T-helper 9 cell (primary cell): ENCODE results near the gene ASIC2.

Source experiments
- DNase-seq: peaks from one replicate; pipeline ENCODE4 v3.0.0-alpha.2; 2020
- total RNA-seq, 2 donors: gene quantifications; one replicate each; lab custom pipeline; 2026; lab: John Stamatoyannopoulos, UW

ASIC2 gene
- total RNA-seq, result 0 reads per million in 2 donors

GRCh38 chr17:33292981-33293867, at the start of gene ASIC2:
ASIC2 (minus strand) TSS chr17:33293295.
- no peak for DNase-seq

- DNase-seq, result no peak
These were observed 48.9 kb upstream of the ASIC2 start for GRCh38 chr17:33342025-33342424.

GRCh38 chr17:33338242-33338641, 45.1 kb upstream of the ASIC2 start:
- no peak for DNase-seq

GRCh38 chr17:33335491-33336173, 42.5 kb upstream of the ASIC2 start:
- DNase-seq, result no peak

- DNase-seq, result no peak
These were observed 41.6 kb upstream of the ASIC2 start for GRCh38 chr17:33334703-33335102.

GRCh38 chr17:33330877-33331276, 37.8 kb upstream of the ASIC2 start:
- no peak for DNase-seq

- DNase-seq, result no peak
These were observed 35.0 kb upstream of the ASIC2 start for GRCh38 chr17:33328129-33328528.

DNA sequence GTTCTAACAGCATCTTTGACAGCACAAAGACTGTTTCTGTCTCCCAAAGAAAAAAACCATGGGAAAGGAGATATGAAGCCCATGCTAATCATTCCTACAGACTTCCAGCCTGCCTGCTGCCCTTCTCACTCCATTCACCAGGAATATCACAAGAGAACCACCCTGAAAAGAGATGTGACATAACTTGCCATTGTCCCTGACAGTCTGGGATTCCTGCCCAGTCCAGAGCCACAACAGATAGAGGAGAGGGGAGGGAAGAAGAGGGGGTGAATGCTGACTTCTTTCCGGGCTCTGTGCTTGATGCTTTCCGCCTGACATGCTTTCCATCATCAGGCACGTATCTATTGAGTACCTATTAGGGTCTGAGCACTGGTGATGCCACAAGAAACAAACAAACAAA, 31.6 kb upstream of the ASIC2 start:
- no peak for DNase-seq

DNA sequence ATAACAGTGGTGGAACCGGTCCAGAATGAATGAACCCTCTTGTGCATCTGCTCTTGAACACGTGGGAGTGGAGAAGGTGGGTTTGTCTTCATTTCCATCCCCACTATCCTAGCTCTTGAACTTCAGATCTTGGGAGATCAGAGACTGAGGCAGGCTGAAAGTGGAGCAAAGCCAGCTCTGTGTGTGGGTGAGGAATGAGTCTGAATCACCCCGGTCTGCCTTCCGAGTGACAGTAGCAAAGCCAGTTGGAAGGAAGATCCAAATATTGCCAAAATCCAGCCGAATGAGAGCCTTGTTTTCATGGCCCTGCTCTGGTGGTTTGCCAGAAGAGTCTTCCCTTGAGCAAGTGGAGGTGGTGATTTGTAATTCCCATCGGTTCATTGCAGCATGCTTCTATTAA, 29.0 kb upstream of the ASIC2 start:
- DNase-seq, result no peak

GRCh38 chr17:33318241-33318640, 25.1 kb upstream of the ASIC2 start:
- no peak for DNase-seq

DNA sequence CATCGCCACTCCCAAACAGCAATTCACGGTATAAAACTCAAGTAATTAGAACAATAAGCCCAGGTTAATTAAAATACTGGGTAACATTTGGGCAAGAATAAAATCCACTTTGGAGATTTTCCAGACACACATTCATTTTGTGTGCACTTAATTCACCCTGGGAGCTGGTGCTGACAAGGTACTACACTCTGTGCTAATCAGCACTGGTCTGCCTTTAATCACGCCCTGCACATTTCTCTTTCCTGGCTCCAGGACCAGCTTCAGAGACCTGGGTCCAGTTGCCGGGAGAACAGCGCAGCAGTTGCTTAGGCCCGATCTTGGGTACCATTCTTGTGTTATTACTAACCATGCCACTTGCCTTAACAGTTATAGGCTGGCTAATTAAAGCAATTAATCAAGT, 23.7 kb upstream of the ASIC2 start:
- DNase-seq, result no peak

DNA sequence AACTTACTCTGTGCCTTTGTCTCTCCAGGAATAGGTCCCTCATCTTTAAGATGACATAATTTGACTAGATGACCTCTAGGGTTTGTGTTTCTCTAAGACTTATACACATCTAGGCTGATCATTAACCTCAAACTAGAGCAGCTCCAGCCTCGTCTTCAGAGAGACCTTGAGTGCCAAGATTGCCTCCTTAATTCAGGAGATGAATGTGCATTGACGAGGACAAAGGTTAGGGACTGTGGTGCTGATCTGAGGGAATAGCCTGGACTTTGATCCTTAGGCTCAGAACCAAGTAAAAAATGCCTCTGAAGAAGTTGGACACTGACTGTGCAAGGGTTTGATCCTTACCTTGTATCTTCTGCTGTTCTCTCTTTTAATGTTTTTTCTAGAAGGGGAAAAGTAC, 17.2 kb upstream of the ASIC2 start:
- DNase-seq, result no peak

- DNase-seq, result no peak
These were observed 10.2 kb upstream of the ASIC2 start for GRCh38 chr17:33303254-33303653.

- DNase-seq, result no peak
These were observed 9.3 kb upstream of the ASIC2 start for GRCh38 chr17:33302394-33302793.

GRCh38 chr17:33300241-33300640, 7.1 kb upstream of the ASIC2 start:
- no peak for DNase-seq

DNA sequence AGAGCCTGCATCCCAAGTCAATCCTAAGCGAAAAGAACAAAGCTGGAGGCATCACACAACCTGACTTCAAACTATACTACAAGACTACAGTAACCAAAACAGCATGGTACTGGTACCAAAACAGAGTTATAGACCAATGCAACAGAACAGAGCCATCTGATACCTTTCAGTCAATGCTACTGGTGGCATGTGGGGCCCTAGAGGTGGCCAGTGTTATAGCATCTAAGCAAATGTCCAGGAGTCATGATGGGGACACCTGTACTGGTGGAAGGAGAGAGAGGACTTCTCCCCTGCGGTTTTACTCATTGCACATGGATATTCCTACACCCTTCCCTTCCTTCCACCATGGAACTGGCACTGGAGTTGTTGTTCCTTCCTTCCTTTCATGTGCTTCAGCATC, 6.0 kb upstream of the ASIC2 start:
- DNase-seq, result no peak

GRCh38 chr17:33297643-33298042, 4.5 kb upstream of the ASIC2 start:
- DNase-seq, result no peak

DNA sequence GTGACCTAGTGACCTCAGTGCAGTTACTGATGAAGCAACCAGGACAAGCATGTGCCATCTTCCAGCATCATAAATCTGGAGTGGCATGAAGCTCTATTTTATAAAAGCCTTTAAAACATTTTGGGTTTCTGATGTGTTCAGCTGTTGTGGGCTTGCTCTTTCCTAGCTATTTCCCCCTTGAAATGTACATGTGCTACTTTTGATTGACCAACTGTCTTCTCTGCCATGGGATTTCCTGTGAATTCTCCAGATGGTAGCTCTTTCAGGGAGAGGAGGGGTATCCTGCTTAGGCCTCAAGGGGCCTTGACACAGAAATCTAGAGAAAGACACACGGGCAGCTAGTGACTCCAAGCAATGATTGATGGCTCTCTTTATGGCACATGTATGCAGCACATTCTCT, 1.9 kb upstream of the ASIC2 start:
- no peak for DNase-seq

GRCh38 chr17:33292201-33292980, 704 bp downstream of the ASIC2 start:
- DNase-seq, result no peak

DNA sequence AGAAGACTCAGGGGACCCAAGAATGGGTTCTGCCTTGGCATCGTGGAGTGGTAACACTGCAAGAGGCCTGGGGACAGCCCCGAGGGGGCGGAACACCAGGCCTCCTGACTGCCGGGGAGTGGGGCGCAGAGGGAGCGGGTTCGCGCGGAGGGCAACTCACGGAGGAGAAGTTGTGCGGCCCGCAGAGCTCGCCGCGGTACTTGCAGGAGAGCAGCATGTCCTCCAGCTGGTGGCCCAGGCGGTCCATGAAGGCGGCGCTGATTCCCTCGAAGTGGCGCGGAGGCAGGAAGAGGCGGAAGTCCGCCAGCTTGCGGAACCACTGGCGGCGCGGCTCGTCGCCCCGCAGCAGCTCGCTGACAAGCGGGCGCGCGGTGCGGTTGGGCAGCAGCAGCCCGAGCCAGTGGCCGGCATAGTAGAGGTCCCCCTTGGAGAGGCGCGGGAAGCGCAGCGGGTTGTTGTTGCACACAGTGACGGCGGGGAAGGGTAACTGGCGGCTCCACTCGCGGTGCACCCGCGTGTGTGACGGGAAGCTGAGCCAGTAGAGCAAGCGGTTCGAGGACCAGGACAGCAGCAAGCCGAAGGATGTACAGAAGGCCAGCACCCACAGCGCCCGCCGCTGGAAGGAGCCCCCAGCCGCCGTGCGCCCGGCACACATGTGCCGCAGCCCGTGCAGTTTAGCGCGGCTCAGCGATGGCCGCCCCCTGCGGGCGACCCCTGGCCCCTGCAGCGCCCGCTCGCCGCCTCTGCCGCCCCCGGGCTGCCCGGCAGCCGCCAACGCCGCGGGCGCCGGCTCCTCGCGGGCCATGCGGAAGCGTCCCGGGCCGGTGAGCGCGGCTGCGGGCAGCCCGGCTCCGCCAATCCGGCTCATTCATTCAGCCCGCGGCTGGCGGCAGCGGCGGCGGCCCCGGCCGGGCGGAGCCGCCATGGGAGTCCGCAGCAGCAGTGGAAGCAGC, 1.6 kb downstream of the ASIC2 start:
- no peak for DNase-seq

GRCh38 chr17:33290253-33290652, 2.8 kb downstream of the ASIC2 start:
- no peak for DNase-seq

- DNase-seq, result no peak
These were observed 4.1 kb downstream of the ASIC2 start for GRCh38 chr17:33288954-33289353.
